ENCODE data around the gene ZBTB16.

The ZBTB16 gene

DNA sequence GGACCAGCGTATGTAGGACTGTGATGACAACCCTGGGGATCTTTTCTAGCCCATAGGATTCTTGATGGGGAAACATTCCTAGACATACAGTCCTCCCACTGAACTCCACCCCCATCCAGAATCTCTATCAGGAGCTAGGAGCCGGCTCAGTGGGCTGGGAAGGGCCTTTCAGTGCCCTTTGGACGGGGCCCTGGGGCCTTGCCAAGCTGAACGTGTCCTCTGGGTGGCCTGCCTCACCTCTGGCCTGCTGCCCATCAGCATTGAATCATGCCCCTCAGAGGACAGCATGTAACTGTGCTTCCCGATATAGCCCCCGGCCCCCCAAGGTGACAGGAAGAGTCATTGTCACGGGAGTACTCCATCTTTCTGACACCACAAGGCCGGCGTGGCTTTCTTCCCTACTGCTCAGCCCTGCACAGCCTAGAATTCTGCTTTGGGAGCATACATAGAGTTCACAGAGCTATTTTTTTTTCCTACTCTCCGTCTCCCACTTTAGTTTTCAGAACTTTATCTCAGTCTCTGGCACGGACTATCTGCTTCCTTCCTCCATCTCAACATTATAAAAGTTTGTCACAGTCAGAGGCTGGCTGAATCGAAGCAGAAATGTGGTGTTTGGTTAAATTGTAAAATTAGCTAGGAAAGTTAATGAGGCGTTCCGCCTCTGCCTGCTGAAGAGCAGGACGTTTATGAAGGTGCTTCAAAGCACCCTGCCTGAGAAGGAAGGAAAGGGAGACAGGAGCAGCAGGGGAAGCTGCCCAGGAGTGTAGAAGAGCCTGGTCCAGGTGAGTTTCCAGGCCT lies 111.9 kb downstream of the ZBTB16 start:
- no peak for DNase-seq

DNA sequence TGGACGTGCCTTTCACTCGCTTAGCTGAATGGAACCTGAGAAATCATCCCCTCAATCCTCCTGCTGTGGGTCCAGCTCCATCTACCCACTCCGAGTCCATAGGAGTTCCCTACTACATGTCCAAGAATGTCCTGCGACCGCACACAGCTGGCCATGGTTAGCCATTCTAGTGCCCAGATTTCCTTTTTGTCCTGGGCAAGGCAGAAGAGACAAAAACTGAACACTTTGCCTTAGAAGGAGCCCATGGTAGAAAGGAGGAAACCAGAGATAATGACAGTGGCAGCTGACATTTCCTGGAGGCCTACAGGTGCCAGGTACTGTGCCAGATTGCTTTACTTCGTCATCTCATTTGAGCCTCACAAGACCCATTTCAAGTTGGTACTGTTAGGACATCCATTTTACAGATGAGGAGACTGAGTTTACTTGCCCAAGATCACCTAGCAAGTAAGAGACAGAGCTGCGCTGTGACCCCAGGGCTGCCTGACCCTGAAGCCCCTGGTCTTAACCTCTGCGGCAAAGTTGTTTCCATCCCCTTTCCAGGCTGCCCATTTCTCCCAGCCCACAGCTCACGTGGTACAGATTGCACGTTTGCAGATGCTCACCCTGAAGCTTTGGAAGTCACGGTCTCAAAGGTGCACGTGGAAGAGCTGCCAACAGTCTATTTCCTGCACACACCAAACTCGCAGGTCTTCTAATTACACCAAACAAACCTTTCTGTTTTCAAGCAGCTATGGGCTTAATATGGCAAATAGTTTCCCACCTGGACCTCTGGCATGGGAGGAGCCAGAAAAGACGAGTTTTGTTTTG lies 112.7 kb downstream of the ZBTB16 start:
- DNase-seq: no peak

DNA sequence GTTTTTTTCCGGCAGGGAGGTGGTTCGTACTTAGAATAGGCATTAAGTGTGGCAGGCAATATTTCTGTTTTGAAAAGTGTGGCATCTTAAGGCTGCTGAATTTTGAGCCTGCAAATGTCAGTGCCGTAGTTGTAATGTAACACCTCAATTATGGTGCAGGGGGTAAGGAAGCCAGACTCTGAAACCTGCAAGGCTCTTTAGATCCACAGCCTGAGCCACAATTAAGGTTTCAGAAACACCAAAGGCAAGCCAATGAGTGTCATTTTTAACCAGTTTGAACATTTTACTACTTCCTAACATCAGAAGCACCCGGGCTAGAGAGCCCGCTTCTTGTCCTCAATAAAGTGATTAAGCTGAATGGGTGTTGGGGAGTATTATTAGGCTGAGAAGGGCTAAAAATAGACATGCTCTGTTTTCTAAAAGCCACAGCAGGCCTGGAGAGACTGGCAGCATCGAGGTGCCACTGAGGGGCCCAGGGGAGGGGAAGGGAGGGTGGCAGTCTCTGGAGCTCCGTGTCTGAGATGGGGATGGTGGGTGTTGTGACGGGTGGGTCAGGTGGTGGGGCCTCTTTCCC lies 113.4 kb downstream of the ZBTB16 start:
- DNase-seq: peak in 1 of 5 donors; percentile 36

DNA sequence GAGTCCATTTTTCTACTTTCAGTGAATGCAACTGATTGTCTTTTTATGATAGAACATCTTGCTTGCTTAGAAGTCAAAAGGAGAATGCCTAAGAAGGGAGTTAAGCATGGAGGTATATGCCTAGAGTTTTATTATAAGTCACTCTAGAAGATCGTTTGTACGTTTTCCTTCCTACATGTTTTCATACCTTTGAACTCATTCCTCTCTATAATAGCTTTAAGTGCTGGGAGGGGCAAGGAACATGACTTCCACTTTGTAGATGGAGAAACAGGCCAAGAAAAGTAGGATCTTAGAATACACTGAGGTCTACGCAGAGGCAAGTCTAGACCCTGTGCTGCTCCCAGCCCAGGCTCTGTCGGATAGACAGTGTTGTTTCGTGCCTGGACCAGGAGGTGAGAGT lies 114.3 kb downstream of the ZBTB16 start:
- DNase-seq: no peak

DNA sequence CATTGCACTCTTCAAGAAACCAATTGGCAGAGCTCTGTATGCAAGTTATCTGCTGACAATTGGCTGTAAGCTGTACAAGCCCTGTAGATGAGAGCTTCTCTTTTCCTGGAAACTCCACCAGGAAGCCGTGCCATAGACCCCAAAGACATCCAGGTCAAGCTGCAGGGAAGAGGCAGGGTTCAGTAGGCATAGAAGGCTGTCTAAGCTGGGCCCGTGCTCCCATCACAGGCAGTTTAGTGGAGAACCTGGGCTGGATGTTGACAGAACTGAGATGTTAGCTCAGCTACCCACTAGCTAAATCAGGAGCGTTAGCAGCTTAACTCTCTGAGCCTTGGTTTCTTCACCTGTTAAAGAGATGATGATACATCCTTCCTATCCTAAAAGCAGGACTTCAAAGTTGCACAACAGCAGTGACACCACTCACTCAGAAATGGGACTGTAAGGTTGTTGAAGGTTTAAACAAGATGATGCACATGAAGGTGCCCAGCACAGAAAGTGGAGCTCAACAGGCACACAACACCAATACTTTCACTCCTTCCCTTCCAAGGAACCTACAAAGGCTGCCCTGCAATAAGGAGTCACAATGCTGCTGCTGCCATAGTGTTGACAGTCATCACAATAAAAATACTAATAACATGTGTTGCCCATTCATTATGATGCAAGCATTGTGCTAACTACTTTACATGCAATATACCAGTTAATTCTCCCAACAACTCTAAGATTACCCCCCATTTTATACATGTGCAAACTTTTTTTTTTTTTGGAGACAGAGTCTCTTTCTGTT lies 115.4 kb downstream of the ZBTB16 start:
- DNase-seq: no peak

GRCh38 chr11:114175706-114176105 lies 116.2 kb downstream of the ZBTB16 start:
- no peak for DNase-seq

- DNase-seq: no peak
These were observed 116.8 kb downstream of the ZBTB16 start for GRCh38 chr11:114176321-114176720.

DNA sequence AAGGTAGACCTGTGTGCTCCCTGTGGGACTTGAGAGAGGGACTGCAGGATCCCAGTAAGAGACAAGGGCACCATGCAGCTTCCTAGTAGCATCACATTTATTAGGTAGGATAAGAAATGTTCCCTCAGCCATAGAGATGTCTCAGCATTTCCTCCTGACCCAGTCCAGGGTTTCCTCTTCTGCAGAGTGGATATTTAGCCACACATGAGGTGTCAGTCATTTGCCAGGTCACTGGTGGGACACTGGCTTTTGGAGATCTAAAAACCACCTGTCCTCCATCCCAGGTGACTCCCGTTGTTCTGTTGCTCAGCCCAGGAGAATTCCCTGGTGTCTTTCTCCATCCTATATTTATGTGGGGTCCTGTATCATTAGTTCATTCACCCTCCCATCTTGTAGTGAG lies 119.1 kb downstream of the ZBTB16 start:
- no peak for DNase-seq

DNA sequence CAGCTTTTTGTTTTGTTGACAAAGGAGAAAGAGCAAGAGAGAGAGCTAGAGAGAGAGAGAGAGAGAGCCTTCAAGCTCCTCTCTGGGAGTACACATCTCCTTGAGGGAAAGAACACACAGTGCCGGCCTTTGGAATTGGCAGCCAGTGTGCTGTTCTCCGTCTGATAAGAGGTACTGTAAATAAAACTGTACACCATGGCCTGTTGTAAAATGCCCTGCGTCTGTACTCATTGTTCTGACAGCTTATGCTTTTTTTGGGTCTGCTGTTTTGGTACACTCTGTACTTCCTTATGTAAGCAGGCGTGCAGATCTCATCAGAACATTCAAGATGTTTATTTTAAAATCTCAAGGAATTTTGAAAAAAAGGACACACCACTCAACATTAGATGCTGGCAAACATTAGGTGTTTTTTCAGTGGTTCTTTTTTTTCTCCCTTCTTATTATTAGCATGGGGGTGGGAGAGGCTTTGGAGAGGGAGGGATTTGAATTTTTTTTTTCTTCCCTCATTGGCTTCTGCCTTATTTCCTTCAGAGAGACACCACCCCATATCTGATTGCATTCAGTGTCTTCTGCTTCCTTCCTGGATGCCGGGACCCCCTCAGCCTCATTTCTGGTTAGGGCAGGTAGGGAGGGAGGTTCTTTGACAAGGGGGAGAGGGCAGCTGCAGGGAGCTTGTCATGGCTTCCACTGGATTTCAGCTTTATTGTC lies 119.9 kb downstream of the ZBTB16 start:
- DNase-seq: no peak

- DNase-seq: no peak
These were observed 121.0 kb downstream of the ZBTB16 start for GRCh38 chr11:114180301-114181055.

DNA sequence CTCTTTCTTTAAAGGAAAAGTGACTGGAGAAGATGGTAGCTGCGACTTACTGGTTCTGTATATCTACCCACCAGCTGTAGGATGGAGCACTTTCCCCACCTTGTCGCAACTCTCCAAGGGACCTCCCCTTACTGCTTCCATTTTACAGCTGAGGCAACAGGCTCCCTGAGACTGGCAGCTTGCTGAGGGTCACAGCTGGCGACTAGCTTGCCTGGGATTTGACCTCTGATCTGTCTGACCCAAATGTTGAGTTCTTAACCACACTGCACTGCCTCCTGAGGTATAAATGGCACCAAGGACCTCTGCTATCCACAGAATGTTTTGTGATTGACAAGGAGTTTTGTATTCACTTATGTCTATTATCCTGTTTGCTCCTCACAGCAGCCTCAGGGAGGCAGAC lies 121.7 kb downstream of the ZBTB16 start:
- no peak for DNase-seq

- DNase-seq: no peak
These were observed 122.2 kb downstream of the ZBTB16 start for GRCh38 chr11:114181752-114182151.

- DNase-seq: no peak
These were observed 123.0 kb downstream of the ZBTB16 start for GRCh38 chr11:114182471-114183043.

DNA sequence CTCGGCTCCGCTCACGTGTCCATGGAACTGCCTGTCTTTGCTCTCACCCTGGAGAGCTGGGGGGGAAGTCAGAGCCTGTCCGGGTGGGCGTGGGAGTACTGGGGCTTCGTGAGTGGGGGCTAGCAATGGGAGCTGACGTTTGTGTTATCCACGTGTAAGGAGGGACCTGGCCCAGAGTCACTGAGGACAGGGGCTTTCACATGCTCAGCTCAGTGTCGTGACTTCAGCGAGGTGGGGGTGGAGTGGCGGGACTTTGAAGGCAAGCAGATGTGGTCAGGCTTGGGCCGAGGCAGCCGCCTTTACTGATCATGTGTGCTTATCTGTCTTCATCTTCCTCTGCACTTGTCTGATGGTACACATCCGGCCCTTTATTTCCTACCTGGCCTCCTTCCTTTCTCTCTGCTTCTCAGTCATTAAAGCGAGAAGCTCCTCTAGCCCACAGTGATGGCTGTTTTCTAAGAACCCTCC lies 123.6 kb downstream of the ZBTB16 start:
- peak; percentile 22 to 85 (median 44) for DNase-seq

- DNase-seq: no peak
These were observed 125.9 kb downstream of the ZBTB16 start for GRCh38 chr11:114185436-114185835.

DNA sequence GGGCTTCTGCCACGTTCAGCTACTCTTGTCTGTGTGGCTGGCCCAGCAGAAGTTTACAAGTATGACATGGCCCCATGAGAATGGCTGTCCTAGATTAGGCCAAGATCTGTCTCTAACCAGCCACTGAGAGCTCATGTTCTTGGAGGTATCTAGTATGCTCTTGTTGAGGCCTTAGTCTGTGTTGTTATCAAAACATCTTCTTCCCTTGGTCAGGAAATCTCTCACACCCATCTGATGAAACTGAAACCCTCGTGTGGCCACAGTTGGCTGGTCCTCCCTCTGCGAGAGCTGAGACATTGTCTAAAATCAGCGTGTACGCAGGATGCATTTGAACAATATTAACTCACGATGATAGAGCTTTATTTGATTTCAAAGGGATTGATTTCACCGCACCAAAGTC lies 127.7 kb downstream of the ZBTB16 start:
- DNase-seq: no peak

DNA sequence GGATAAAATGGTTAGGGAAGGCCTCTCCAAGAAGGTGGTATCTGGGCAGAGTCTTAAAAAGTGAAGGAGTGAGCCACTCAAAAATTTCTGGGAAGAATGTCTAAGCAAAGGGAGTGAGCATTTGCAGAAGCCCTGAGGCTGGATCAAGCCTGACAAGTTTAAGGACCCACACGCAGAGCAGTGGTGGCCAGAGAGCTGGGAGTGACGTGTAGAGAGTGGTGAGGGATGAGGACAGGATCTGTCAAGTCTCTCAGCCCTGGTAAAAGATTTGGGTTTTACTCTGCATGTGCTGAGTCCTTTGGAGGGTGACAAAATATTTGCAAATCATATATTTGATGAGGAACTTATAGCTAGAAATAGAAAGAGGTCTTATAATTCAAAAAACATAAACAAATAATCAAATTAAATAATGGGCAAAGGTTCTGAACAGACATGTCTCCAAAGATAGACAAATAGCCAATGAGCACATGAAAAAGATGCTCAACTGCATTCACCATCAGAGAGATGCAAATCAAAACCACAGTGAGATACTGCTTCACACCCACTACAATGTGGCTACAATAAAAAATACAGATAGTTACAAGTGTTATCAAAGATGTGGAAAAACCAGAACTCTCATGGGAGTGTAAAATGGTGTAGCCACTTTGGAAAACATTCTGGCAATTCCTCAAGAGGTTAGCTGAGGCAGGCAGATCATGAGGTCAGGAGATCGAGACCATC lies 129.5 kb downstream of the ZBTB16 start:
- no peak for DNase-seq

DNA sequence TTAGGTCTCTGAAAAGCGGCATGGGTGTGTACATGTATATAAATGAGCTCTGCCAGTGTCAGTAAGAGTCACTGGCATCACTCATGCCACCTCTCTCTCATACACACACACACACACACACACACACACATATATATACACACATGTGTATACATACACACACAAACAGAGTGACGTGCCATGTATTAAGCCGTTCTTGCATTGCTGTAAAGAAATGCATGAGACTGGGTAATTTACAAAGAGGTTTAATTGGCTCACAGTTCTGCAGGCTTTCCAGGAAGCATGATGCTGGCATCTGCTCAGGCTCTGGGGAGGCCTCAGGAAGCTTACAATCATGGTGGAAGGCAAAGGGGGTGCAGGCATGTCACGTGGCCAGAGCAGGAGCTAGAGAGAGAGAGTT lies 131.1 kb downstream of the ZBTB16 start:
- no peak for DNase-seq

DNA sequence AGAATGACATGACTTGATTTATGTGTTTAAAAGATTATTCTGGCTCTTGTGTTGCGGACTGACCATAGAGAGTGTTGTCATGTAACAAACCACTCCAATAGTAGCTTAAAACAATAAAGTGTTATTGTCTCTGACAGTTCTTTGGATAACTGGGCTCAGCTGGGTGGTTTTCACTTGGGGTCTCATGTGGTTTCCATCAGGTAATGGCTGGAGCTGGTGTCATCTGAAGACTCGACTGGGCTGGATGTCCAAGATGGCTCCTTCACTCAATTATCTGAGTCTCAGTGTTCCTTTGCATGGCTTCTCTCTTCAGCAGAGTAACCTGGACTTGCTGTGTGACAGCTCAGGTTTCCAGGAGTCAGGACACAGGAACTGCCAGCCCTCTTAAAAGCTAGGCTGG lies 132.4 kb downstream of the ZBTB16 start:
- DNase-seq: no peak

DNA sequence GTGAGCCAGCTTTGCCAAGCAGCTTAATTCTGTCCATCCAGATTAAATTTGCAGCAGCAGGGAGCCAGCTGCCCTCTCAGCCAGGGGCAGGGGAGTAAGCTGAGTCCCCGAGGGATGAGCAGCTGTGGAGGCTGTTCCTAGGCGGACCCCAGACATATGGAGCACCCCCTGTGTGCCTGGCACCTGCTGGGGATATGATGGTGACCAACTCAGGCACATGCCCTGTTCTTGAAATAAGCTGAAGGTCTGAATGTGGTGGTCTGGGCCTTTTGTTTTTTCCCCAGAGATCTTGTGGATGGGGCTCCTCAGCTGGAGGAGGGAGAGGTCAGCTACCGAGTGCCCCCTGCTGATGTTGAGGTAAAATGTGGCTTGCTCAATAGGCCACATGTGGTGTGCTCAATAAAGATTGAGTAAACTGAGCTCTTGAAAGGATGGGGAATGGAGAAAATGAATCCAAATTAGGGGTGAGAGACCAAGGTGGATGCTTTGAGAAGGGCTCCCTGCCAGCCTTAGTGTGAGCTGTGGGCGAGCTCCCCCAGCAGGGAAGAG lies 133.4 kb downstream of the ZBTB16 start:
- DNase-seq: no peak

Data from T-helper 1 cell (primary cell).